GM18858 (cell line): ENCODE results near the gene MACO1.
A peak's percentile ranks its signal among the peaks of the same experiment; 100 is the strongest.
"Not testable (repeated sequence)": the region's sequence is repeated elsewhere in the genome, so short reads cannot be mapped to it uniquely, and the experiment has no call there.

ENCODE experiments used
- ATAC-seq: cut with Tn5 transposase; IDR thresholded peaks from one replicate; pipeline ENCODE4 v1.9.1; 2021; ENCODE audit not compliant: unreplicated experiment

The MACO1 gene

GRCh38 chr1:25423206-25423605, 7.5 kb upstream of the MACO1 start:
- ATAC-seq: not testable (repeated sequence)

- no peak for ATAC-seq
These were observed 5.3 kb upstream of the MACO1 start for GRCh38 chr1:25425098-25426085.

GRCh38 chr1:25427696-25428095, 3.0 kb upstream of the MACO1 start:
- no peak for ATAC-seq

- no peak for ATAC-seq
These were observed 2.1 kb upstream of the MACO1 start for GRCh38 chr1:25428475-25429166.

- peak; percentile 8 for ATAC-seq
These were observed 527 bp downstream of the MACO1 start for GRCh38 chr1:25430967-25431881.

- ATAC-seq: no peak
These were observed 1.4 kb downstream of the MACO1 start for GRCh38 chr1:25431955-25432719.

GRCh38 chr1:25432749-25433388, 2.2 kb downstream of the MACO1 start:
- ATAC-seq: no peak

- ATAC-seq: no peak
These were observed 2.9 kb downstream of the MACO1 start for GRCh38 chr1:25433389-25434186.

GRCh38 chr1:25435397-25436108, 4.9 kb downstream of the MACO1 start:
- ATAC-seq: no peak

GRCh38 chr1:25437672-25438071, 7.0 kb downstream of the MACO1 start:
- no peak for ATAC-seq

- ATAC-seq: no peak
These were observed 8.6 kb downstream of the MACO1 start for GRCh38 chr1:25439287-25439686.

GRCh38 chr1:25442178-25442577, 11.5 kb downstream of the MACO1 start:
- ATAC-seq: no peak

- ATAC-seq: no peak
These were observed 12.5 kb downstream of the MACO1 start for GRCh38 chr1:25443030-25443699.

GRCh38 chr1:25444604-25445003, 13.9 kb downstream of the MACO1 start:
- ATAC-seq: not testable (repeated sequence)

- ATAC-seq: no peak
These were observed 15.4 kb downstream of the MACO1 start for GRCh38 chr1:25445993-25446538.

GRCh38 chr1:25447547-25447946, 16.9 kb downstream of the MACO1 start:
- ATAC-seq: peak; percentile 77

GRCh38 chr1:25450891-25451290, 20.2 kb downstream of the MACO1 start:
- no peak for ATAC-seq
